H4 (cell line): Measurements from ENCODE around the gene XG. TPM values are rescaled to one million over a fixed set of nuclear protein-coding genes. Genes with fewer than 3 reads are reported as not detected.
A peak's percentile ranks its signal among the peaks of the same experiment; 100 is the strongest.
"Not testable (repeated sequence)": the region's sequence is repeated elsewhere in the genome, so short reads cannot be mapped to it uniquely, and the experiment has no call there.

Source experiments
- DNase-seq: peaks from one replicate; pipeline ENCODE4 v3.0.0-alpha.2; 2015; ENCODE audit warnings: low spot score
- total RNA-seq: library from RNA; depleted of rRNA; stranded (reverse); fragments of >200 nt; shearing (Covaris generic); gene quantifications from 2 replicates; pipeline ENCODE4 v1.2.3, GENCODE V29; 2014

Gene XG
- total RNA-seq, 1 experiment from 2014 or later, result 0.06 TPM

DNA sequence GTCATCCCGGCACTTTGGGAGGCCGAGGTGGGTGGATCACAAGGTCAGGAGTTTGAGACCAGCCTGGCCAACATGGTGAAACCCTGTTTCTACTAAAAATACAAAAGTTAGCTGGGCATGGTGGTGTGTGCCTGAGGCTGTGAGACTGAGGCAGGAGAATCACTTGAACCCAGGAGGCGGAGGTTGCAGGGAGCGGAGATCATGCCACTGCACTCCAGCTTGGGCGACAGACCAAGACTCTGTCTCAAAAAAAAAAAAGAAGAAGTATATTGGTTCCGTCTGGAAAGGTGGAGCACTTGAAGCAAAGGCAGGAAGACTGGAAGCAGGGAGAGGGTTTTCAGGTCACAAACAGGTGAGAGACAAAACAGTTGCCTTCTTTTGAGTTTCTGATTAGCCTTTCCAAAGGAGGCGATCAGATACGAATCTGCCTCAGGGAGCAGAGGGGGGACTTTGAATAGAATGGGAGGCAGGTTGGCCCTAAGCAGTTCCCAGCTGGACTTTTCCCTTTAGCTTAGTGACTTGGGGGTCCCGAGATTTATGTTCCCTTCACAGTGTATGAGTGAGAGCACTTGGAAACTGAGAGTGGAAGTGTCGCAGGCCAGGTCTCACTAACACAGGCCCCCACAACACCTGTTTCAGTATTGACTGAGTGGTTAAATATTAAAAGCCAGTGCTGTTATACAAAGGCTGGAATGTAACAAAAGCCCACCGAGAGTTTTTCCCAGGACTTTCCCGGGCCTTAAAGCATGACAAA, 28.8 kb downstream of the XG start:
- not testable (repeated sequence) for DNase-seq

- no peak for DNase-seq
Observed at GRCh38 chrX:2781226-2781571, 29.4 kb downstream of the XG start.

- DNase-seq, result no peak
Observed at GRCh38 chrX:2781698-2782097, 29.9 kb downstream of the XG start.

DNA sequence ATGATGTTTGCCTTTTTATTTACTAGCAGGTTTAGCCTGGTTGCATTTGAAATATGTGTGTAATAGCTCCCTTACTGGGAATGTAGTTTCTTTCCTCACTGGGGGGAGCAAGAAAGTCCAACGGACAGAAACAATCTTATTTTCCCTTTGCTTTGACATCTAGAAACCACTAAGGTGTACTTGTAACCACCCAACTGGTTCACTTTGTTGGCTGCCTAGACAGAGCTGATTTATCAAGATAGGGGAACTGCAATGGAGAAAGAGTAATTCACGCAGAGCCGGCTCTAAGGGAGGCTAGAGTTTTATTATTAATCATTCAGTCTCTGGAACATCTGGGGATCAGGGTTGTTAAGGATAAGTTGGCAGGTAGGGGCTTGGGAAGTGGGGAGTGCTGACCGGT, 30.3 kb downstream of the XG start:
- no peak for DNase-seq

DNA sequence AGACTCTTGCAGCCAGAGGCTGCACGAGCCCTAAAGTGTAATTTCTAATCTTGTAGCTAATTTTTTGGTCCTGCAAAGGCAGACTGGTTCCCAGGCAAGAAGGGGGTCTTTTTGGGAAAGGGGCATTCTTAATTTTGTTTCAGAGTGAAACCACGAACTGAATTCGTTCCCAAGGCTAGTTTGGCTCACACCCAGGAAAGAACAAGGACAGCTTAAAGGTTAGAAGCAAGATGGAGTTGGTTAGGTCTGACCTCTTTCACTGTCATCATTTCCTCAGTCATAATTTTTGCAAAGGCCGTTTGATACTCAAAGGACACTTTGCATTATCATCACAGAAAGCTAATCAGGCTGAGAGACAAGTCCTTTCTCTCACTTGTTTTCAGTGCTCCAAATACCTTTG, 30.9 kb downstream of the XG start:
- no peak for DNase-seq

DNA sequence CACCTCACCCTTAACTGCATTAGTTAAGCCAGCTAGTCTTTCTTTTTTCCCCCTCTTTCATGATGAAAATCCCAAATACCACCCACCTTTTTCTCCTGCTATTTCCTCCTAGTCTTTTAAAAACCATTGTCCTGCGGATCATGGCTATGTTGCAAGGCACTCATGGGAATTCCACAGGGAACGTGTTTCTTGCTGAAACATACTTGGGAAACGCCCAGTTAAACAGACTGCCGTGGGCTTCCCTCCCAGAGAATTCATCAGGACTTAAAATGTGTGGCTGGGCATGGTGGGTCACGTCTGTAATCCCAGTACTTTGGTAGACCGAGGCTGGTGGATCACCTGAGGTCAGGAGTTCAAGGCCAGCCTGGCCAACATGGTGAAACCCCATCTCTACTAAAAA, 32.2 kb downstream of the XG start:
- no peak for DNase-seq

DNA sequence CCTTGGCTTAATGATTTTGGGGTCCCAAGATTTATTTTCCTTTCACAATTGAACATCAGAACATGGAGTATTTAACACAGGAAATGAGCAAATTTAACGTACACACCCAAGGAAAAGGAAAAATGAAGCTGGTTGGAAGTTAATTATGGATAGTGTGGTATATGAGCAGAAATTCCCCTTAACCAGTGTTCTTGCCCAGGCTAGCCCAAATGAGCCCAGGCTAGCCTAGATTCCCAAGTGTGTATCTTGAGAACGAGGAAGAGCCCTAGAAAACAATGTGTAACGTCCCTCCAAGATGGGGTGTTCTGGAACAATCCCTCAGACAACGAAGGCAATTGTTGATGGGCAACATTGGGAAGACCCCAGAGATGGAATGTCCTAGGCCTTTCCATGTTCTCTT, 33.7 kb downstream of the XG start:
- no peak for DNase-seq

- DNase-seq, result no peak
Observed at GRCh38 chrX:2788980-2789379, 37.1 kb downstream of the XG start.

GRCh38 chrX:2789569-2789968, 37.7 kb downstream of the XG start:
- no peak for DNase-seq

GRCh38 chrX:2793752-2794151, 41.9 kb downstream of the XG start:
- no peak for DNase-seq

DNA sequence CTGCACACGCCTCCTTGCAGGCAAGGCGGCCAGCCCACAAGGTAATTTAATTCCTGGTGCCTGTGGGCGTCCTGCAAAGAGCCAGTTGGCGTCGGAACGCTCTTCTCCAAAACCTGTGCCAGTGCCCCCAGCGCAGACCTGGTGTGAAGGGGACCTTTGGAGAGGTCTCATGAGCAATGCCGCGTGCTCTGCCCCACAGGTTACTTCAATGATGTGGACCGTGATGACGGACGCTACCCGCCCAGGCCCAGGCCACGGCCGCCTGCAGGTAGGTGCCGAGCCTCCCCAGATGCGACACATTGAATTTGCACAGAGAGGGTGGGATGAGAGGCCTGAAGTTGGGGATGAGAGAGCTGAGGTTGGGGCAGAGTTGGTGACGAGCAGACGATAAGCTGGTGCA, 42.5 kb downstream of the XG start:
- DNase-seq, result no peak

GRCh38 chrX:2796808-2797207, 45.0 kb downstream of the XG start:
- not testable (repeated sequence) for DNase-seq

GRCh38 chrX:2799369-2799768, 47.5 kb downstream of the XG start:
- DNase-seq, result no peak

DNA sequence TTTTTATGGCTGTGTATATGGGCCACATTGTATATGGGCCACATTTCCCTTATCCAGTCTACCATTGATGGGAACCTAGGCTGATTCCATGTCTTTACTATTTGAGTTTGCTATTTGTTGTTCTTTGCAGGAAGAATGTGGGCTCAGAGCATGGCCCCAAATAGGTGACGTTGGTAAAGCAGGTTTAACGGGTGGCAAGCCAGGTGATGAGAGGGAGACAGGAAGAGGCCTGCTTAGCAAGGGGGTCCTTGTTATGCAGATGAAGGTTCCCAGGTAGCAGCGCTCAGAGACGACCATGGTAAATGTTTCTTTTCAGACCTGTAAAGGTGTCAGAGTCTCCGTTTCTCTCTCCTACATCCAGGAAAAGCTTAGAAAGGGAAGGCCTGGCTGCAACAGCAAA, 48.1 kb downstream of the XG start:
- DNase-seq, result not testable (repeated sequence)

- DNase-seq, result no peak
Observed at GRCh38 chrX:2801223-2801622, 49.4 kb downstream of the XG start.

DNA sequence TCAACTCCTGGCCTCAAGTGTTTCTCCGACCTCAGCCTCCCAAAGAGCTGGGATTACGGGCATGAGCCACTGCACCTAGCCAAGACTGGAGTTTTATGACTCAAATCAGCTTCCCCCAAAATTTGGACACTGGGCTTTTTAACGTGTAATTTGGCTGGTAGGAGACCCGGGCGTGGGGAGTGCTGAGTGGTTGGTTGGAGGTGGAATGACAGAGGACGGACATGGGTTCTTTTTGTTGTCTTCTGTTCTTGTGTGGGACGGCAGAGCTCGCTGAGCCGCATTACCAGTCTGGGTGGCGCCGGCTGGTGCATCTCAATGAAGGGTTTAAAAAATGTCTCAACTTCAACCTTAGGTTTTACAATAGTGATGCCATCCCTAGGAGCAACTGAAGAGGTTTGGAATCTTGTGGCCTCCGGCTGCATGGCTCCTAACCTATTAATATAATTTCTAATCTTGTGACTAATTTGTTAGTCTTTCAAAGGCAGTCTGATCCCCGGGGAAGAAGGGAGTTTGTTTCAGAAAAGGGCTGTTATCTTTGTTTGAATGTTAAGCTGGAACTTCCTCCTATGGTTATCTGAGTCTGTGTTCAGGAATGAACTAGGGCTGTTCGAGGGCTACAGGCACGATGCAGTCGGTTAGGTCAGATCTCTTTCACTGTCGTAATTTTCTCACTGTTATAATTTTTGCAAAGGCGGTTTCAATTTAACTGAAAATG, 50.7 kb downstream of the XG start:
- DNase-seq, result not testable (repeated sequence)

GRCh38 chrX:2803486-2803885, 51.6 kb downstream of the XG start:
- not testable (repeated sequence) for DNase-seq

DNA sequence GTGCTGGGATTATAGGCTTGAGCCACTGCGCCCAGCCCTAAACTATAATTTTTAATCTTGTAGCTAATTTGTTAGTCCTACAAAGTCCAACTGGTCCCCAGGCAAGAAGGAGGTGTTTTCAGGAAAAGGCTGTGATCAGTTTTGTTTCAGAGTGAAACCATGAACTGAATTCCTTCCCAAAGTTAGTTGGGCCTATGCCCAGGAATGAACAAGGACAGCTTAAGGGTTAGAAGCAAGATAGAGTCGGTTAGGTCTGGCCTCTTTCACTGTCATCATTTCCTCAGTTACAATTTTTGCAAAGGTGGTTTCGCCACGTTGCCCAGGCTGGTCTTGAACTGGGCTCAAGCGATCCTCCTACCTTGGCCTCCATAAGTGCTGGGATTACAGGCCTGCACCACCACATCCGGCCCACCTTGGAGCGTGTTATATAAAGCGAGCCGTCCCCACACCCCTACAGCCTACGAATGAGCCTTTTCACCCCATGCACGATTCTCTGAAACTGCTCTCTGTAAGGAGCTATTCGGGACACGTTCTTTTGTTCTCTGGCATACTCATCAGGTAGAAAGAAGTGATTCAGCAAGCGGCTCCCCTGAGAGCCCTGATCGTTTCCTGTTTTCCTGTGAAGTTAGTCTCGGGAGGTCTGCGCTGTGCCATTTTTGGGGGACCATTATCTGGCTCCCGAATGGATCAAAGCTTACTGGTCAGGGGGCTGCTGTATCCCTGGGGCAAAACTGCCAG, 52.4 kb downstream of the XG start:
- not testable (repeated sequence) for DNase-seq

GRCh38 chrX:2804858-2805257, 53.0 kb downstream of the XG start:
- not testable (repeated sequence) for DNase-seq

DNA sequence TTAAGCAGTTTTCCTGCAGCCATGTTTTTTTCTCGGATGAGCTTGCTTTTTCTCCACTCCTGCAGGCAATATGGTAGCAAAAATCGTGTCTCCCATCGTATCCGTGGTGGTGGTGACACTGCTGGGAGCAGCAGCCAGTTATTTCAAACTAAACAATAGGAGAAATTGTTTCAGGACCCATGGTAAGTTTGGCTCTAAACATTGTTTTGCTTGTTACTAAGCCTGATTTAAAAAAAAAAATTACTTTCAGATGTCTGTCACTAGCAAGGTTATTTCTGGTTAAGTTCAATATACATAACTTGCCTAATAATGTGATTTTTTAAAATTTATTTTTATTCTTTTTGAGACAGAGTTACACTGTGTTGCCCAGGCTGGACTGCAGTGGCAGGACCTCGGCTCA, 59.4 kb downstream of the XG start:
- DNase-seq, result no peak

DNA sequence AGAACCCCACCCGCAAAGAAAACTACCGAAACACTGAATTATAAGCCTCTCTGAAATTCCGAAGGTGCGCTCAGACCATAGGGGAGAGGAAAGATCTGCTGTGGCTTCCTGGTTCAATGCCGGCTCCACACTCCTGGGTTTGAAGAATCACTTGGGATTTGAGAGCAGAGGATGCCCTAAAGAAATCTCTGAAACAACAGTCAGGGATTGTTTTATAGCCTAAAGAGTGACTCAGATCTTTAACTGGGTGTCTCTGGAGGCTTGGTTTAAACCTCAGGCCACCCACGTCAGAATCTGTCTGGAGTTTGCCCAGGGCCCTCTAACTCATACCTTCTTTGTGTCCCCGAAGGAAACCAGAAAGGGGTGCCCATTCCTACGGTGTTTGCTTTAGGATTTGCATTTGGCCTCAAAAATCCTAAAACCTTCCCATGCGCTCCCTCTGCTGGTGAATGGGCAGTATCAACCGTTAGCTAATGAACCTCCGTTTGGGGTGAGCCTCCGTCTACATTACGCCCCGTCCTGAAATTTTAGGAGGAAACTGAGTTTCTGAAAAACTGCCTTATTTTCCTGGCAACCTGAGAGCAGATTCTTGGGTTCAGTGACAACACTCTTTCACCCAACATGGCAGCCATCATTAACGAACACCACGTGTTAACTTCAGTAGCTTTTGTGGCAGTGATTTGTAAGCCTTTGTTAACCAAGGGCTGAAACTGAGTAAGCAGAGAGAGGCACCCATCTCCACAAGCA, 60.5 kb downstream of the XG start:
- peak; percentile 40 for DNase-seq

- DNase-seq, result no peak
Observed at GRCh38 chrX:2817036-2817435, 65.2 kb downstream of the XG start.
